ENCODE data around the gene PSMD9. TPM values are rescaled to one million over a fixed set of nuclear protein-coding genes. Genes with fewer than 3 reads are reported as not detected.

The PSMD9 gene
- total RNA-seq, 1 experiment from 2014 or later, result 55.5 TPM

DNA sequence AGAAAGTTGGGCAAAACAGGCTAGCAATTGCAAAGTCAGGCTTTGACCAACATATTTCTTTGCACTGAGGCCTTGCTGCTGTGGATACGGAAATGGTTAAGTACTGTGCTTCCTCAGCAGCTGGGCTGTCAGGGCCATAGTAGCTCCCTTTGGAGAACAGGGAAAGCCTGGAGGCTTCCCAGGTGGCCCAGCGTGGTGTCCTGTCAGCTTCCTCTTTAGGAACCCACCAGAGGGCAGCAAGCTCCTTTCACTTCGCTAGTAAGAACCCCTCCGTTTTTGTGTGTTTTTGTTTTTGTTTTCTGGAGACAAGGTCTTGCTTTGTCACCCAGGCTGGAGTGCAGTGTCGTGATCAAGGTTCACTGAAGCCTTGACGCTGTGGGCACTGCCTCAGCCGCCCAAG, 28.1 kb downstream of the PSMD9 start:
- Histone ChIP-seq H3K36me3 (ENCODE audit: control insufficient read depth in 1 of 2, insufficient read depth in 2 of 2, low read length in 2 of 2) (peaks cover 15 to 23% of the 10 kb centered on the region in 2 experiments; a peak in 3 of 4 replicates), H3K9me2 (ENCODE audit: insufficient read depth) (no peaks in the 10 kb centered on the region), H3K27me3 (ENCODE audit: insufficient read depth, low read length) (no peaks in the 10 kb centered on the region), H3K4me3 (replicated peaks in 1 of 2; ENCODE audit: low read depth in 1 of 2, low read length in 2 of 2) (no peak overlapping the region), H3K4me2 (ENCODE audit: low read length) (no peak overlapping the region), H4K20me1 (ENCODE audit: insufficient read depth) (no peaks in the 10 kb centered on the region), H3K27ac (ENCODE audit: low read depth, low read length) (no peak overlapping the region), H3K4me1 (ENCODE audit: control insufficient read depth in 1 of 2, insufficient read depth in 2 of 2, low read length in 2 of 2) (peaks cover 7 to 16% of the 10 kb centered on the region in 2 experiments; a peak in 3 of 4 replicates), H3K79me2 (ENCODE audit: insufficient read depth, low read length) (no peaks in the 10 kb centered on the region), H3K9ac (ENCODE audit: low read length) (no peak overlapping the region), H3K9me3 (ENCODE audit: control insufficient read depth in 1 of 2, insufficient read depth in 1 of 2, low read depth in 1 of 2, low read length in 2 of 2) (no peaks in the 10 kb centered on the region), H2AFZ (ENCODE audit: low read depth, low read length, poor library complexity, severe bottlenecking) (no peak overlapping the region)
- intact Hi-C loops (cut with micrococcal nuclease), result no loop called here
- no TSS peak for BruUV-seq (replicated peaks)
- POLR2A ChIA-PET, result no interaction called here
- CTCF ChIA-PET, result interaction anchor here (1.3 kb wide), 1 partner anchor 122 kb away, joined by 3 read pairs; no protein-coding TSS in a partner anchor
- ATAC-seq, result no peak
- TF ChIP-seq JUND (IDR thresholded peaks at IDR 0.05), result no peak
- TF ChIP-seq CBX3 (IDR thresholded peaks at IDR 0.05; ENCODE audit: low read depth), result no peak
- no peak for TF ChIP-seq SRF (IDR thresholded peaks at IDR 0.05; ENCODE audit: low read depth)
- TF ChIP-seq EZH2 (IDR thresholded peaks at IDR 0.05), result no peak
- no peak for TF ChIP-seq ZNF274 (IDR thresholded peaks at IDR 0.05; ENCODE audit: low read depth, low read length)
- no peak for TF ChIP-seq SIN3A (IDR thresholded peaks at IDR 0.05; ENCODE audit: low read depth)
- no peak for TF ChIP-seq ZFX (IDR thresholded peaks at IDR 0.05)
- TF ChIP-seq SP1 (IDR thresholded peaks at IDR 0.05; ENCODE audit: low read depth), result no peak
- TF ChIP-seq POLR2AphosphoS5 (IDR thresholded peaks at IDR 0.05; ENCODE audit: low read depth, low read length), result no peak
- TF ChIP-seq, protein P1, sequence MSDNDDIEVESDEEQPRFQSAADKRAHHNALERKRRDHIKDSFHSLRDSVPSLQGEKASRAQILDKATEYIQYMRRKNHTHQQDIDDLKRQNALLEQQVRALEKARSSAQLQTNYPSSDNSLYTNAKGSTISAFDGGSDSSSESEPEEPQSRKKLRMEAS (IDR thresholded peaks at IDR 0.05), result no peak
- TF ChIP-seq, protein P2, sequence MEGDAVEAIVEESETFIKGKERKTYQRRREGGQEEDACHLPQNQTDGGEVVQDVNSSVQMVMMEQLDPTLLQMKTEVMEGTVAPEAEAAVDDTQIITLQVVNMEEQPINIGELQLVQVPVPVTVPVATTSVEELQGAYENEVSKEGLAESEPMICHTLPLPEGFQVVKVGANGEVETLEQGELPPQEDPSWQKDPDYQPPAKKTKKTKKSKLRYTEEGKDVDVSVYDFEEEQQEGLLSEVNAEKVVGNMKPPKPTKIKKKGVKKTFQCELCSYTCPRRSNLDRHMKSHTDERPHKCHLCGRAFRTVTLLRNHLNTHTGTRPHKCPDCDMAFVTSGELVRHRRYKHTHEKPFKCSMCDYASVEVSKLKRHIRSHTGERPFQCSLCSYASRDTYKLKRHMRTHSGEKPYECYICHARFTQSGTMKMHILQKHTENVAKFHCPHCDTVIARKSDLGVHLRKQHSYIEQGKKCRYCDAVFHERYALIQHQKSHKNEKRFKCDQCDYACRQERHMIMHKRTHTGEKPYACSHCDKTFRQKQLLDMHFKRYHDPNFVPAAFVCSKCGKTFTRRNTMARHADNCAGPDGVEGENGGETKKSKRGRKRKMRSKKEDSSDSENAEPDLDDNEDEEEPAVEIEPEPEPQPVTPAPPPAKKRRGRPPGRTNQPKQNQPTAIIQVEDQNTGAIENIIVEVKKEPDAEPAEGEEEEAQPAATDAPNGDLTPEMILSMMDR (IDR thresholded peaks at IDR 0.05 in 2 of 3, conservative IDR thresholded peaks at IDR 0.05 in 1 of 3; ENCODE audit: borderline replicate concordance in 1 of 3, insufficient read depth in 1 of 3, low read depth in 2 of 3, low read length in 2 of 3), result no peak
- RAD21 ChIA-PET (ENCODE audit: low non-redundant PET in 1 of 2, low total read pairs in 2 of 2, uncharacterized antibody in 2 of 2, unreplicated experiment in 2 of 2), result no interaction called here
- no peak for DNase-seq (ENCODE audit: low read depth, low spot score)

Measured in HCT116 (cell line).